K562 (cell line): ENCODE results near the gene KRAS. TPM values are rescaled to one million over a fixed set of nuclear protein-coding genes. Genes with fewer than 3 reads are reported as not detected.

Source experiments
- ELF2 ChIP-seq: fragments of 250-450 bp; sonication (Bioruptor Pico); IDR thresholded peaks from 2 replicates; pipeline ENCODE4 v1.5.0; 2021; ENCODE audit warnings: mild to moderate bottlenecking
- ESRRB ChIP-seq: fragments of 250-450 bp; sonication (Bioruptor Pico); IDR thresholded peaks from 2 replicates; pipeline ENCODE4 v1.5.0; 2020; ENCODE audit warnings: mild to moderate bottlenecking, moderate library complexity, borderline replicate concordance
- ETV6 ChIP-seq, 3 experiments: fragments of 150-350 bp in 1 of 3; sonication (generic) in 1 of 3; formaldehyde crosslinking in 1 of 3; IDR thresholded peaks; 2 replicates each; pipeline versions ENCODE4 v1.6.1 to v1.8.0; 2014 to 2022; ENCODE audit warnings: borderline replicate concordance in 2 of 3, low read depth in 2 of 3, antibody characterized with exemption in 1 of 3, low read length in 1 of 3, mild to moderate bottlenecking in 1 of 3, missing genetic modification reagents in 1 of 3
- KDM2B ChIP-seq: fragments of 250-450 bp; sonication (Bioruptor Pico); IDR thresholded peaks from 2 replicates; pipeline ENCODE4 v1.8.0; 2021; ENCODE audit warnings: mild to moderate bottlenecking, moderate library complexity
- KDM4B ChIP-seq, 2 experiments: fragments of 450-650 bp in 1 of 2; sonication (generic) in 1 of 2; IDR thresholded peaks; 2 replicates each; pipeline ENCODE4 v1.6.1; 2016 to 2017; ENCODE audit warnings: borderline replicate concordance in 2 of 2, antibody characterized with exemption in 1 of 2, low read depth in 1 of 2, mild to moderate bottlenecking in 1 of 2
- MCM3 ChIP-seq: fragments of 450-650 bp; IDR thresholded peaks from 2 replicates; pipeline ENCODE4 v1.6.1; 2016
- POLR2G ChIP-seq: fragments of 200-400 bp; formaldehyde crosslinking; IDR thresholded peaks from 2 replicates; pipeline ENCODE4 v1.6.1; 2017; ENCODE audit warnings: low read depth, mild to moderate bottlenecking, antibody characterized with exemption, low read length, moderate library complexity
- RHOXF2B ChIP-seq: fragments of 250-450 bp; sonication (Bioruptor Pico); conservative IDR thresholded peaks from 2 replicates; pipeline ENCODE4 v1.5.1; 2021
- STAT5A ChIP-seq: IDR thresholded peaks from 2 replicates; pipeline ENCODE4 v1.6.1; 2012; ENCODE audit warnings: low read length, inconsistent platforms, borderline replicate concordance
- TEAD1 ChIP-seq, 2 experiments: fragments of 450-650 bp in 1 of 2; sonication (generic) in 1 of 2; formaldehyde crosslinking; IDR thresholded peaks; 2 replicates each; pipeline versions ENCODE4 v1.4.0 to v1.8.0; 2020 to 2022; ENCODE audit warnings: mild to moderate bottlenecking in 2 of 2, missing genetic modification reagents in 1 of 2
- polyA plus RNA-seq, 8 experiments: library from polyadenylated mRNA; depleted of rRNA in 4 of 8; stranded (reverse) in 5 of 8; unstranded in 3 of 8; fragments of >200 nt; fragmentation: Nextera tagmentation in 2 of 8; fragmentation: Illumina TruSeq in 1 of 8; extraction: Ambion mirVana in 2 of 8; extraction: Trizol in 1 of 8; gene quantifications; 2 replicates each; pipeline versions ENCODE4 v1.2.1 to v1.2.3, GENCODE V29; 2011 to 2014; ENCODE audit warnings: inconsistent platforms in 1 of 8, missing spikeins in 1 of 8
- total RNA-seq, 7 experiments: library from RNA; depleted of rRNA in 6 of 7; stranded (reverse); fragments of >200 nt in 6 of 7; fragmentation: Illumina TruSeq in 2 of 7; extraction: Trizol in 2 of 7; gene quantifications; 2 replicates each; pipeline versions ENCODE4 v1.2.1 to v1.2.3, GENCODE V29; 2011 to 2021; ENCODE audit warnings: low replicate concordance in 1 of 7
- TF ChIP-seq, protein P1 (sequence below): fragments of 200-800 bp; sonication (Bioruptor generic); IDR thresholded peaks from 2 replicates; pipeline ENCODE4 v1.6.1; 2017; ENCODE audit warnings: missing genetic modification characterization, missing compliant biosample characterization
- TF ChIP-seq, protein P2 (sequence below): fragments of 150-350 bp; IDR thresholded peaks from 2 replicates; pipeline ENCODE4 v1.6.1; 2014; ENCODE audit warnings: low read depth, mild to moderate bottlenecking, low read length, borderline replicate concordance
- TF ChIP-seq, protein P3 (sequence below): sonication (generic); formaldehyde crosslinking; IDR thresholded peaks from 2 replicates; pipeline ENCODE4 v1.9.0; 2022; ENCODE audit warnings: mild to moderate bottlenecking, missing genetic modification reagents
- TF ChIP-seq, protein P4 (sequence below): fragments of 450-650 bp; IDR thresholded peaks from 2 replicates; pipeline ENCODE4 v1.6.1; 2014; ENCODE audit warnings: low read depth, mild to moderate bottlenecking, moderate library complexity, borderline replicate concordance
- TF ChIP-seq, protein P5 (sequence below), 2 experiments: fragments of 200-800 bp in 1 of 2; sonication (Bioruptor generic) in 1 of 2; sonication (generic) in 1 of 2; formaldehyde crosslinking in 1 of 2; IDR thresholded peaks in 1 of 2; conservative IDR thresholded peaks in 1 of 2; 2 replicates each; pipeline versions ENCODE4 v1.5.0 to v1.6.1; 2016 to 2020; ENCODE audit warnings: missing compliant biosample characterization in 1 of 2, missing genetic modification characterization in 1 of 2, missing genetic modification reagents in 1 of 2

The KRAS gene
- total and polyA plus RNA-seq, 9 of the 15 experiments (the other 6 are each of a cell fraction or from before 2014, with no cell fraction given): 7.2 to 21.2 (median 12.7) TPM

DNA sequence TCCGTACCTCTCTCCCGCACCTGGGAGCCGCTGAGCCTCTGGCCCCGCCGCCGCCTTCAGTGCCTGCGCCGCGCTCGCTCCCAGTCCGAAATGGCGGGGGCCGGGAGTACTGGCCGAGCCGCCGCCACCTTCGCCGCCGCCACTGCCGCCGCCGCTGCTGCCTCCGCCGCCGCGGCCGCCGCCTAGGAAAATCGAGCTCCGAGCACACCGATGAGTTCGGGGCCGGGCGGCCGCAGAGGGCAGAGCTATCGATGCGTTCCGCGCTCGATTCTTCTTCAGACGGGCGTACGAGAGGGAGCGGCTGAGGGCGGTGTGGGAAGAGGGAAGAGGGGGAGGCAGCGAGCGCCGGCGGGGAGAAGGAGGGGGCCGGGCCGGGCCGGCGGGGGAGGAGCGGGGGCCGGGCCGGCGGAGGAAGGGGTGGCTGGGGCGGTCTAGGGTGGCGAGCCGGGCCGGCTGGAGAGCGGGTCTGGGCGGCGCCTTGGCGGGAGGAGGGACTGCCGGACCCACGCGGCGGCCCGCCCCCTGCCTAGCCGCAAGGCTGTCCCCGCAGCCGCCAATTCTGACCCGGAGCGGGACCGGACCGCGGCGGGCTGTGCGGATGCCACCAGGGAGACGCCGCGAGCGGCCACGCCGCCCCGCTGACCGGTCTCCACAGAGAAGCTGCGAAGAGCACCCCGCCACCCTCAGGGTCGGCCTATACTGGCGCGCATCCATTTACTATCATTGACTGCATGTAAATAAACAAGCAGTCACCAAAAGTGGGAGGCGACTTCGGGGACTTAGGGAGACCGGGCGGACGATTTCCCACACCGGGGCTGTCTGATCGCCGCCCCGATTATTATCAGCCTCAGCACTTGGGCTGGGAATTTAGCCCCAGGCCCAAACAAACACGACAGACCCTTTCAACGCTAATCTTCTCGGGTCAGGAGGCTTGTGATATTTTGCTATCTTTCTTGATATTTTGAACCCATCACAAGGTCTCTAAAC lies at the start of gene KRAS (continued):
- TF ChIP-seq, protein P1, sequence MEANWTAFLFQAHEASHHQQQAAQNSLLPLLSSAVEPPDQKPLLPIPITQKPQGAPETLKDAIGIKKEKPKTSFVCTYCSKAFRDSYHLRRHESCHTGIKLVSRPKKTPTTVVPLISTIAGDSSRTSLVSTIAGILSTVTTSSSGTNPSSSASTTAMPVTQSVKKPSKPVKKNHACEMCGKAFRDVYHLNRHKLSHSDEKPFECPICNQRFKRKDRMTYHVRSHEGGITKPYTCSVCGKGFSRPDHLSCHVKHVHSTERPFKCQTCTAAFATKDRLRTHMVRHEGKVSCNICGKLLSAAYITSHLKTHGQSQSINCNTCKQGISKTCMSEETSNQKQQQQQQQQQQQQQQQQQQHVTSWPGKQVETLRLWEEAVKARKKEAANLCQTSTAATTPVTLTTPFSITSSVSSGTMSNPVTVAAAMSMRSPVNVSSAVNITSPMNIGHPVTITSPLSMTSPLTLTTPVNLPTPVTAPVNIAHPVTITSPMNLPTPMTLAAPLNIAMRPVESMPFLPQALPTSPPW: peak; percentile 99
- TF ChIP-seq STAT5A (no peak), ETV6 (IDR thresholded peaks at IDR 0.05; ENCODE audit: borderline replicate concordance in 1 of 2, low read depth in 2 of 2, low read length in 1 of 2) (no peak), ETV6 (CRISPR knock-in tag; IDR thresholded peaks at IDR 0.05; ENCODE audit: borderline replicate concordance) (no peak), KDM2B (CRISPR knock-in tag) (0 out of 2 replicates have a peak, but pooled peaks have one; percentile 22), RHOXF2B (CRISPR knock-in tag) (no peak), POLR2G (peak; percentile 83), ESRRB (CRISPR knock-in tag) (no peak), ELF2 (CRISPR knock-in tag) (no peak), TEAD1 (CRISPR knock-in tag; IDR thresholded peaks at IDR 0.05) (peak in 1 of 2 experiments; percentile 61; a peak in 1 of 4 replicates), KDM4B (IDR thresholded peaks at IDR 0.05; ENCODE audit: borderline replicate concordance in 2 of 2, low read depth in 1 of 2) (no peak), MCM3 (no peak)
- TF ChIP-seq, protein P2, sequence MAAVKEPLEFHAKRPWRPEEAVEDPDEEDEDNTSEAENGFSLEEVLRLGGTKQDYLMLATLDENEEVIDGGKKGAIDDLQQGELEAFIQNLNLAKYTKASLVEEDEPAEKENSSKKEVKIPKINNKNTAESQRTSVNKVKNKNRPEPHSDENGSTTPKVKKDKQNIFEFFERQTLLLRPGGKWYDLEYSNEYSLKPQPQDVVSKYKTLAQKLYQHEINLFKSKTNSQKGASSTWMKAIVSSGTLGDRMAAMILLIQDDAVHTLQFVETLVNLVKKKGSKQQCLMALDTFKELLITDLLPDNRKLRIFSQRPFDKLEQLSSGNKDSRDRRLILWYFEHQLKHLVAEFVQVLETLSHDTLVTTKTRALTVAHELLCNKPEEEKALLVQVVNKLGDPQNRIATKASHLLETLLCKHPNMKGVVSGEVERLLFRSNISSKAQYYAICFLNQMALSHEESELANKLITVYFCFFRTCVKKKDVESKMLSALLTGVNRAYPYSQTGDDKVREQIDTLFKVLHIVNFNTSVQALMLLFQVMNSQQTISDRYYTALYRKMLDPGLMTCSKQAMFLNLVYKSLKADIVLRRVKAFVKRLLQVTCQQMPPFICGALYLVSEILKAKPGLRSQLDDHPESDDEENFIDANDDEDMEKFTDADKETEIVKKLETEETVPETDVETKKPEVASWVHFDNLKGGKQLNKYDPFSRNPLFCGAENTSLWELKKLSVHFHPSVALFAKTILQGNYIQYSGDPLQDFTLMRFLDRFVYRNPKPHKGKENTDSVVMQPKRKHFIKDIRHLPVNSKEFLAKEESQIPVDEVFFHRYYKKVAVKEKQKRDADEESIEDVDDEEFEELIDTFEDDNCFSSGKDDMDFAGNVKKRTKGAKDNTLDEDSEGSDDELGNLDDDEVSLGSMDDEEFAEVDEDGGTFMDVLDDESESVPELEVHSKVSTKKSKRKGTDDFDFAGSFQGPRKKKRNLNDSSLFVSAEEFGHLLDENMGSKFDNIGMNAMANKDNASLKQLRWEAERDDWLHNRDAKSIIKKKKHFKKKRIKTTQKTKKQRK: no peak
- TF ChIP-seq, protein P3, sequence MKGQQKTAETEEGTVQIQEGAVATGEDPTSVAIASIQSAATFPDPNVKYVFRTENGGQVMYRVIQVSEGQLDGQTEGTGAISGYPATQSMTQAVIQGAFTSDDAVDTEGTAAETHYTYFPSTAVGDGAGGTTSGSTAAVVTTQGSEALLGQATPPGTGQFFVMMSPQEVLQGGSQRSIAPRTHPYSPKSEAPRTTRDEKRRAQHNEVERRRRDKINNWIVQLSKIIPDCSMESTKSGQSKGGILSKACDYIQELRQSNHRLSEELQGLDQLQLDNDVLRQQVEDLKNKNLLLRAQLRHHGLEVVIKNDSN: no peak
- TF ChIP-seq, protein P4, sequence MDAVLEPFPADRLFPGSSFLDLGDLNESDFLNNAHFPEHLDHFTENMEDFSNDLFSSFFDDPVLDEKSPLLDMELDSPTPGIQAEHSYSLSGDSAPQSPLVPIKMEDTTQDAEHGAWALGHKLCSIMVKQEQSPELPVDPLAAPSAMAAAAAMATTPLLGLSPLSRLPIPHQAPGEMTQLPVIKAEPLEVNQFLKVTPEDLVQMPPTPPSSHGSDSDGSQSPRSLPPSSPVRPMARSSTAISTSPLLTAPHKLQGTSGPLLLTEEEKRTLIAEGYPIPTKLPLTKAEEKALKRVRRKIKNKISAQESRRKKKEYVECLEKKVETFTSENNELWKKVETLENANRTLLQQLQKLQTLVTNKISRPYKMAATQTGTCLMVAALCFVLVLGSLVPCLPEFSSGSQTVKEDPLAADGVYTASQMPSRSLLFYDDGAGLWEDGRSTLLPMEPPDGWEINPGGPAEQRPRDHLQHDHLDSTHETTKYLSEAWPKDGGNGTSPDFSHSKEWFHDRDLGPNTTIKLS: peak; percentile 32; the same call in 1 of the 2 replicates
- TF ChIP-seq, protein P5, sequence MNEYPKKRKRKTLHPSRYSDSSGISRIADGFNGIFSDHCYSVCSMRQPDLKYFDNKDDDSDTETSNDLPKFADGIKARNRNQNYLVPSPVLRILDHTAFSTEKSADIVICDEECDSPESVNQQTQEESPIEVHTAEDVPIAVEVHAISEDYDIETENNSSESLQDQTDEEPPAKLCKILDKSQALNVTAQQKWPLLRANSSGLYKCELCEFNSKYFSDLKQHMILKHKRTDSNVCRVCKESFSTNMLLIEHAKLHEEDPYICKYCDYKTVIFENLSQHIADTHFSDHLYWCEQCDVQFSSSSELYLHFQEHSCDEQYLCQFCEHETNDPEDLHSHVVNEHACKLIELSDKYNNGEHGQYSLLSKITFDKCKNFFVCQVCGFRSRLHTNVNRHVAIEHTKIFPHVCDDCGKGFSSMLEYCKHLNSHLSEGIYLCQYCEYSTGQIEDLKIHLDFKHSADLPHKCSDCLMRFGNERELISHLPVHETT (CRISPR knock-in tag; conservative IDR thresholded peaks at IDR 0.05 in 1 of 2, IDR thresholded peaks at IDR 0.05 in 1 of 2): peak in 1 of 2 experiments; percentile 99; a peak in 2 of 4 replicates
